Smooth muscle cell (in vitro differentiated cells): ENCODE data around the gene SNX20. TPM values are rescaled to one million over a fixed set of nuclear protein-coding genes. Genes with fewer than 3 reads are reported as not detected.

Experiments
- DNase-seq: peaks from one replicate; lab custom pipeline; 2025; ENCODE audit not compliant: unreplicated experiment; lab: John Stamatoyannopoulos, UW
- H2AFZ ChIP-seq: fragments of 200-600 bp; sonication (generic); 2 replicates; pipeline ENCODE4 v1.6.0; 2016; ENCODE audit warnings: antibody characterized with exemption, low read depth, mild to moderate bottlenecking
- H3F3A ChIP-seq: fragments of 200-600 bp; sonication (generic); 2 replicates; pipeline ENCODE4 v1.6.0; 2017; ENCODE audit warnings: antibody characterized with exemption, low read depth
- H3K27ac ChIP-seq: fragments of 200-600 bp; sonication (generic); 2 replicates; pipeline ENCODE4 v1.5.1; 2016; ENCODE audit warnings: low read depth, mild to moderate bottlenecking
- H3K27me3 ChIP-seq: fragments of 200-600 bp; sonication (generic); 2 replicates; pipeline ENCODE4 v1.6.1; 2016; ENCODE audit warnings: low read depth, mild to moderate bottlenecking
- H3K36me3 ChIP-seq: fragments of 200-600 bp; sonication (generic); 2 replicates; pipeline ENCODE4 v1.5.1; 2016; ENCODE audit warnings: low read depth
- H3K4me1 ChIP-seq: fragments of 200-600 bp; sonication (generic); 2 replicates; pipeline ENCODE4 v1.5.1; 2016; ENCODE audit warnings: low read depth
- H3K4me2 ChIP-seq: fragments of 200-600 bp; sonication (generic); 2 replicates; pipeline ENCODE4 v1.6.0; 2016; ENCODE audit warnings: mild to moderate bottlenecking
- H3K4me3 ChIP-seq: fragments of 200-600 bp; sonication (generic); 2 replicates; pipeline ENCODE4 v1.5.1; 2016; ENCODE audit warnings: mild to moderate bottlenecking
- H3K79me2 ChIP-seq: fragments of 200-600 bp; sonication (generic); 2 replicates; pipeline ENCODE4 v1.6.0; 2016; ENCODE audit warnings: low read depth, mild to moderate bottlenecking
- H3K9ac ChIP-seq: fragments of 200-600 bp; sonication (generic); 2 replicates; pipeline ENCODE4 v1.6.0; 2016; ENCODE audit warnings: low read depth
- H3K9me3 ChIP-seq: fragments of 200-600 bp; sonication (generic); replicated peaks from 2 replicates; pipeline ENCODE4 v1.5.1; 2016; ENCODE audit warnings: low read depth
- H4K20me1 ChIP-seq: fragments of 200-600 bp; sonication (generic); 2 replicates; pipeline ENCODE4 v1.6.0; 2016; ENCODE audit warnings: low read depth
- WGBS: methylation state at CpG from one replicate; pipeline ENCODE4 v1.1.7; 2016; ENCODE audit warnings: low lambda C conversion rate; 5-methylcytosine and 5-hydroxymethylcytosine counted together
- polyA plus RNA-seq: library from polyadenylated mRNA; unstranded; fragments of >200 nt; fragmentation: Nextera tagmentation; extraction: Ambion mirVana; gene quantifications from 2 replicates; pipeline ENCODE4 v1.2.1, GENCODE V29; 2016
- total RNA-seq: library from RNA; depleted of rRNA; stranded (reverse); fragments of >200 nt; gene quantifications from 2 replicates; pipeline ENCODE4 v1.2.3, GENCODE V29; 2014
- TF ChIP-seq, protein P1 (sequence below): fragments of 200-600 bp; sonication (generic); IDR thresholded peaks from 2 replicates; pipeline ENCODE4 v1.5.1; 2017; ENCODE audit warnings: borderline replicate concordance, mild to moderate bottlenecking, antibody characterized with exemption; ENCODE audit not compliant: insufficient read depth, poor library complexity, severe bottlenecking

The SNX20 gene
- total and polyA plus RNA-seq, 2 experiments from 2014 or later: not detected

GRCh38 chr16:50643192-50643591, 37.9 kb downstream of the SNX20 start:
- Histone ChIP-seq H3F3A (no peaks in the 10 kb centered on the region), H3K4me1 (no peaks in the 10 kb centered on the region), H3K4me3 (no peak overlapping the region), H3K36me3 (no peaks in the 10 kb centered on the region), H3K9me3 (no peaks in the 10 kb centered on the region), H2AFZ (no peak overlapping the region), H4K20me1 (no peaks in the 10 kb centered on the region), H3K79me2 (no peaks in the 10 kb centered on the region), H3K9ac (no peak overlapping the region), H3K27me3 (no peaks in the 10 kb centered on the region), H3K27ac (no peak overlapping the region), H3K4me2 (no peak overlapping the region)
- WGBS: 83% methylated on average over 4 of the region's 4 CpGs
- TF ChIP-seq, protein P1, sequence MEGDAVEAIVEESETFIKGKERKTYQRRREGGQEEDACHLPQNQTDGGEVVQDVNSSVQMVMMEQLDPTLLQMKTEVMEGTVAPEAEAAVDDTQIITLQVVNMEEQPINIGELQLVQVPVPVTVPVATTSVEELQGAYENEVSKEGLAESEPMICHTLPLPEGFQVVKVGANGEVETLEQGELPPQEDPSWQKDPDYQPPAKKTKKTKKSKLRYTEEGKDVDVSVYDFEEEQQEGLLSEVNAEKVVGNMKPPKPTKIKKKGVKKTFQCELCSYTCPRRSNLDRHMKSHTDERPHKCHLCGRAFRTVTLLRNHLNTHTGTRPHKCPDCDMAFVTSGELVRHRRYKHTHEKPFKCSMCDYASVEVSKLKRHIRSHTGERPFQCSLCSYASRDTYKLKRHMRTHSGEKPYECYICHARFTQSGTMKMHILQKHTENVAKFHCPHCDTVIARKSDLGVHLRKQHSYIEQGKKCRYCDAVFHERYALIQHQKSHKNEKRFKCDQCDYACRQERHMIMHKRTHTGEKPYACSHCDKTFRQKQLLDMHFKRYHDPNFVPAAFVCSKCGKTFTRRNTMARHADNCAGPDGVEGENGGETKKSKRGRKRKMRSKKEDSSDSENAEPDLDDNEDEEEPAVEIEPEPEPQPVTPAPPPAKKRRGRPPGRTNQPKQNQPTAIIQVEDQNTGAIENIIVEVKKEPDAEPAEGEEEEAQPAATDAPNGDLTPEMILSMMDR: no peak
- no peak for DNase-seq

- Histone ChIP-seq H3K79me2 (no peaks in the 10 kb centered on the region), H3K4me1 (no peaks in the 10 kb centered on the region), H3K27ac (no peak overlapping the region), H3K36me3 (no peaks in the 10 kb centered on the region), H2AFZ (no peak overlapping the region), H4K20me1 (no peaks in the 10 kb centered on the region), H3K9me3 (no peaks in the 10 kb centered on the region), H3K4me3 (no peak overlapping the region), H3K4me2 (no peak overlapping the region), H3K9ac (no peak overlapping the region), H3F3A (no peaks in the 10 kb centered on the region), H3K27me3 (no peaks in the 10 kb centered on the region)
- 100% methylated on average over 5 of the region's 5 CpGs for WGBS
- TF ChIP-seq, protein P1: no peak
- no peak for DNase-seq
Measured at GRCh38 chr16:50642349-50642748, 38.8 kb downstream of the SNX20 start.

DNA sequence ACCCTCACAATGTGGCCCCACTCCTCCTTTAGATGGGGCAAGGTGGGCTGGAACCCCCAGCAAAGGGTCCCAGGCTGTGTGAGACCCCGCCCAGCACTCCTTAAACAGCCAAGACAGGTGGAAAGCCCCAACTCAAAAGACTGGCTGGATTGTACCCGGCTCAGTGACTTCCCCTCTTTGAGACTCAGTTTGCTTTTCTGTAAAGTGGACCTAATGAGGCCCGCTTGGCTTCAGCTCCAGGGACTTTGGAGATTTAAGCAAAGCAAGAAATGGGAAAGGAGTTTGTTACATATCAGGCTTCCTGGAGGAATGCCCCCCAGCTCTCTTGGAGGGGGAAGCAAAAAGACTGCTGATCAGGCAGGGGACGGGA, 39.3 kb downstream of the SNX20 start:
- TF ChIP-seq, protein P1: no peak
- Histone ChIP-seq H3K27ac (no peak overlapping the region), H3K27me3 (no peaks in the 10 kb centered on the region), H3K9me3 (no peaks in the 10 kb centered on the region), H3K4me2 (no peak overlapping the region), H3K9ac (no peak overlapping the region), H3K4me3 (no peak overlapping the region), H3K4me1 (no peaks in the 10 kb centered on the region), H3K79me2 (no peaks in the 10 kb centered on the region), H3F3A (no peaks in the 10 kb centered on the region), H2AFZ (no peak overlapping the region), H3K36me3 (no peaks in the 10 kb centered on the region), H4K20me1 (no peaks in the 10 kb centered on the region)
- DNase-seq: no peak
- 97% methylated on average over 4 of the region's 4 CpGs for WGBS
